GM12873 (cell line): ENCODE results near the gene TMEM95.

ENCODE experiments used
- TF ChIP-seq, protein P1 (sequence below): IDR thresholded peaks from 2 replicates; pipeline ENCODE4 v1.5.1; 2012; ENCODE audit warnings: low read depth, mild to moderate bottlenecking, moderate library complexity, low read length, control low read depth; ENCODE audit not compliant: insufficient read depth; ENCODE audit errors: missing control alignments

The TMEM95 gene

DNA sequence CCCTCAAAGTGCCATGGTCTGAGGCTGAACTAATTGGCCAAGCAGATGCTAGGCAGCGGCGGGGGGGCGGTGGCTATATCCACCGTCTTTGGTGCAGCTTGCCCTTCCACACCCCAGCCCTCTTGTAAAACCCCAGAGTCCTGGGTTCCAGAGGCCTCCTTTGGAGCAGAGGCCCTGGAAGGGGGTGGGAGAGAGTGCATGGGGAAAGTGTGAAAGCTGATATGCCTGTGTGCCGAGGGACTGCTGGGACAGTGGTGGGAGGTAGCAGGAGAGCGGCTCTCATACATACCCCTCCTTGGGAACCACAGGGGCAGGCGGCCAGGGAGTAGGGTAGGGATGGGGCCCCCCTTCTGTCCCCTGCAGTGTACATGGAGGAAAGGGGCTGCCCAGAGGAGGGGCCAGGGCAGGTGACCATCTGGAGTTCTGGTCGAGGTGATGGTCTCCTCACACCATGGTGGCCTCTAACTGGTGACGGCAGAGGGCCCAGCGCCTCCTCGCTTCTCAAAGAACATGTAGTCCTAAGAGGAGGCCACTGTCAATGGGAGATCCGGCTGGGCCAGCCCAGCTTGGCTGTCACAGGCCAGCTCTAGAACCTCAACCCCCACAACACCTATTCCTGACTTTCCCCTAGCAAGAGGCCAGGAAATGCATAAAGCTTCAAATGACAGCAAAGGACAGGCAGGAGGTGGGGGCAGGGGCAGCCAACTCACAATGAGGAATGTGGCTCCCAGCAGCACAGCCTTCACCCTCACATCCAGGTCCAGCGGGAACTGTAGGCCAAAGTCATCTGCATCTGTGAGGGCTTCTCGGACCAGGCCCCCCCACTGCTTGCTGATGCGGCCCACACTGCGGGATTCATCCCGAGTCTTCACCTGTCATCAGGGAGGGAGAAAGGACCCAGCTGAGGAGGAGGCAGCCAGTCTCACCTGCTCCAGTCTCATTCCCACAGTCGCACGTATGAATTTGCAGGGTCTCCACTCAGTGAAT, 35.3 kb downstream of the TMEM95 start:
- TF ChIP-seq, protein P1, sequence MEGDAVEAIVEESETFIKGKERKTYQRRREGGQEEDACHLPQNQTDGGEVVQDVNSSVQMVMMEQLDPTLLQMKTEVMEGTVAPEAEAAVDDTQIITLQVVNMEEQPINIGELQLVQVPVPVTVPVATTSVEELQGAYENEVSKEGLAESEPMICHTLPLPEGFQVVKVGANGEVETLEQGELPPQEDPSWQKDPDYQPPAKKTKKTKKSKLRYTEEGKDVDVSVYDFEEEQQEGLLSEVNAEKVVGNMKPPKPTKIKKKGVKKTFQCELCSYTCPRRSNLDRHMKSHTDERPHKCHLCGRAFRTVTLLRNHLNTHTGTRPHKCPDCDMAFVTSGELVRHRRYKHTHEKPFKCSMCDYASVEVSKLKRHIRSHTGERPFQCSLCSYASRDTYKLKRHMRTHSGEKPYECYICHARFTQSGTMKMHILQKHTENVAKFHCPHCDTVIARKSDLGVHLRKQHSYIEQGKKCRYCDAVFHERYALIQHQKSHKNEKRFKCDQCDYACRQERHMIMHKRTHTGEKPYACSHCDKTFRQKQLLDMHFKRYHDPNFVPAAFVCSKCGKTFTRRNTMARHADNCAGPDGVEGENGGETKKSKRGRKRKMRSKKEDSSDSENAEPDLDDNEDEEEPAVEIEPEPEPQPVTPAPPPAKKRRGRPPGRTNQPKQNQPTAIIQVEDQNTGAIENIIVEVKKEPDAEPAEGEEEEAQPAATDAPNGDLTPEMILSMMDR: no peak

DNA sequence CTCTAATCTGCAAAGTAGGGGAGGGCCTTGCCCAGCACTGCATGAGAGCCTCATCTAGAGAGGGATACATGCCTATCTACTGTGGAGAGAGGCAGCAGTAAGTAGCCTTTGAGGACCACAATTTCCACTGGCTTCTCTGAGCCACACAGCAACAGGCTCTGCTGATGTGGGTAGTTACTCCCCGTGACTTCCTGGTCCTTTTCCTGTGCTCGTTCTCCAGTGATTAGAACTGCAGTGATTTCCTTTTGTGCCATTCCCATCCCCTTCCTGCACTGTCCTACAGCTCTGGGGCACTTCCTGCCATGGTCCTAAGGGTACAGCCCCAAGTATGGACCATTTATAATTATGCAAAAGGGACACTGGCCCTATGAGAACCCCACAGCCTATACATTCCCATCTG, 36.4 kb downstream of the TMEM95 start:
- TF ChIP-seq, protein P1: no peak

GRCh38 chr17:7392696-7393612, 38.0 kb downstream of the TMEM95 start:
- TF ChIP-seq, protein P1: no peak

DNA sequence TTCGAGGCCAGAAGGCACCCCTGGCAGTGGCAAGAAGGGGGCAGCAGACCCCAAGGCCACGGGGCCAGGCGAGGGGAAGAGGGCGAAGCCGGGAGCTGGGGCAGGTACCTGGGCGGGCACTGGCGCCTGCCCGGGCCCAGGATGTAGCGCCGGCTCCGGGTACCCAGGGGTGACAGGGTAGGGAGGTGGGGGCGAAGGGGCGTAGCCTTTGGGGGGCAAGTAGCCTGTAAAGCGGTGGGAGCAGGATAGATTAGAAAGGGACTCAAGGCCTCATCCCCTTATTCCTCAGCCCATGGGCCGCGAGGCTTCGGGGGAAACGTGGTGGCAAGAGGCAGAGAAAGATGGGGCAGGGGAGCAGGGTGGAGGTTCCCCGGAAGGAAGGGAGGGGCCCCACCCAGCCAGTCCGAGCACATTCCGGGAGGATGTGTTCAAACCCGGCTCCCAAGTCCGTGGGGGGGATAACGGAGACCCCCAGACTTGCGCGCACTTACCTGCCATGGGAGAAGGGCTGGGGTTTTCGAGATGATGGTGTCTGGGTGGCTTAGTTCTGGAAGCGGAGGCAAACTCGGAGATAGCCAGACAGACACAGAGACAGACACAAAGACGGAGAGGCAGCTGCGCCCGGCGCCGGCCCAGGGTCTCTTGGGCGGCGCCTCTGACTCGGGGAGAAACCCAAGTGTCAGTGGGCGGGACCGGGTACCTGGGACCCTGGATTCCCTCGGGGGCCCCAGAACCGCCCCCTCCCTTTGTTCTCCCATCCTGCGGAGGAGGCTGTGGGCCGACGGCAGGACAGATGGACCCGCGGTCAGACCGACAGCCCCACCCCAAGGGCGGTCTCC, 38.9 kb downstream of the TMEM95 start:
- TF ChIP-seq, protein P1: no peak

DNA sequence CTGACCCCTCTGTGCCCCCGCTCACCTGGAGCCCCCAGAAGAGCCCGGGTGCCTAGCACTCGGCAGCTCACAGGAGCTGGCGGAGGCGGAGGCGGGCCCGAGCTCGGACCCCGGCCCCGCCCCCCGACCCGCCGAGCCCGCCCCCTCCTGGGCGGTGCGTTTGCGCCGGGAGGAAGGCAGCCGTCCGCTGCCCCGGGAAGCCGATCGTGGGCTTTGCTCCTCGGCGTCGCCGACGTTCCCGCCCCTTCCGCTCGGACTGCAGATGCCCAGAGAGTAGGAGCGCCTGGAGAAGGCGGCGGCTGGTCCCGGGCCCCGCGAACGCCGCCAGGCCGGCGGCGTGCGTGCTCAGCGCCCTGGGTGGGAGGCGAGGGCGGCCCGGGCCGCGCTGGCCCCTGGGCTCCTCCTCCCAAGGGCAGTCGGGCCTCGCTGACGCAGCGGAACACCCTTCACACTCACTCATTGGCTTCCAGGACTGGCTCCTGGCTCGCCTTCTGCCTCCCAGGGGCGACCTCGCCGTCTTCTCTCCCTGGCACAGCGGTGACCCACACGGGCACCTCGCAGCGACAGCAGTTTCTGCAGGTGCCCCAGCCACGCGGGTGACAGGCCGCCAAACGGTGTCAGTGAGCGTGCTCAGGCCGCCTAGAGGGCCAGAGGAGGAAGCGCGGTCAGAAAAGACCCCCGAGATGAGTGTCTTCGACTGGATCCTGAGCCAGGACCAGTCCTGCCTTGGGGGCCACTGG, 39.7 kb downstream of the TMEM95 start, which contains the start of gene PLSCR3:
Gene PLSCR3 (minus strand): TSS at position 74 of the 740 bp plus-strand sequence. CDS start 415 bp downstream, outside the sequence.
- TF ChIP-seq, protein P1: peak; percentile 65

GRCh38 chr17:7396147-7396546, 41.2 kb downstream of the TMEM95 start:
- TF ChIP-seq, protein P1: no peak
